HS-5 (cell line): Measurements from ENCODE around the gene SH3YL1.

Experiments
- DNase-seq: peaks from one replicate; pipeline ENCODE4 v3.0.0-alpha.2; 2012; ENCODE audit warnings: low read depth

Gene SH3YL1

GRCh38 chr2:213932-214693 is 49.7 kb downstream of the SH3YL1 start:
- no peak for DNase-seq

DNA sequence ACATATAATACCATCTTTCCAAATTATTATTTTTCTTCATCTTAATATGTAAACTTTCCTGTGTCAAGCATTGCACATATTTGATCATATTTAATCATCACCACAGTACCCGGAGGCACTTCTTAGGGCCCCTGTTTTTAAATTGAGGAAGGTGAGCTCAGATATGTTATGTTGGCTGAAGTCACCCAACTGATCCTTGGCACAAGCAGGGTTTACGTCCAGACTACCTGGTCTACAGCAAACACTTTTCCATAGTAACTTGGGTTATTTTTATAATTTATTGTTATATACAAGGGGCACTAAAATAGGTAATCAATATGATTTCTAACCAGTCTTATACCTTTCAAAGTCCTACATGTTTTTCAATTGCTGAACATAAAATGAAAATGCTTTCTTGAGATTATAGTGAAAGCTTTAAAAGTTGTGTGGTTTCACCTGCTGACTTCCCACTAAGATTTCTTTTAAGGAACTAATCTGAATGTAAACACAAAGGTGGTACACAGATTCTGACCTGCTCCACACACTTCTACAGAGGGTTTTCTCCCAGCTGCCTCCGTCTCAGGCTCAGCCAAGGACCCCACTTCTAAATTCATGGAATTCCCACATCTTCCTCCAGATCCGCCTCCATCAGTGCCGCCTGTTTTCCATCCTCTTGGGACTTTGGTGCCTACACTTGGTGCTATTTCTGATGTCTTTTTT is 52.2 kb downstream of the SH3YL1 start:
- no peak for DNase-seq

DNA sequence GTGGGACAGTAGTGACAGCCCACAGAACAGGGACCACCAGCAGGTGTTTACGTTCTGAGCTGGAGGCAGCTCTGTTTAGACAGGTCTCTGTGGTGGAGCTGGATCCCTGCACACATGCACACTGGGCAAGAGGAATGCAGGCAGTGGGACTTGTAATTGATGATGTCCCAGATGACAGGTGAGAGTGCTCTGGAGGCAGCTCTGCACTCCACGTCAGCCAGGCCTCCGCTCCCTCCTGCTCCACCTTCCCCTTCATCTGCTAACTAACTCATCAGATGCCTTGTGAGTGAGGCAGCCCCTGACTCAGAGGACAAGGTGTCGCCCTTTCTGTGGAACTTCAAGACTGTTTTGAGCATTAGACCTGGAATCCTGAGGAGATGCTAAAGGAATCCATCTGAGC is 53.2 kb downstream of the SH3YL1 start:
- DNase-seq: no peak

- no peak for DNase-seq
These were observed 54.4 kb downstream of the SH3YL1 start for GRCh38 chr2:209470-209869.

GRCh38 chr2:208335-208734 is 55.5 kb downstream of the SH3YL1 start:
- no peak for DNase-seq

DNA sequence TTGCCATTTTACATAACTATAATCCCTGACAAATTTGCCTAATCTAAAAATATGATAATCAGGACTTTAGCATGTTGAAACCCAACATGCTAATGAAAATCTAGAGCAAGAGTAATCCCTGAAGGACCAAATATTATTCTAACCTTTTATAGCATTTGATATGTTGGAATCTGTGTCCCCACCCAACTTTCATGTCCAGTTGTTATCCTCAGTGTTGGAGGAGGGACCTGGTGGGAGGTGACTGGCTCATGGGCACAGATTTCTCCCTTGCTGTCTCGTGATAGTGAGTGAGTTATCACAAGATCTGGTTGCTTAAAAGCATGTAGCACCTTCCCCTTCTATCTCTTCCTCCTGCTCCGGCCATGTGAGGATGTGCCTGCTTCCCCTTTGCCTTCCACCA is 59.8 kb downstream of the SH3YL1 start:
- no peak for DNase-seq

- DNase-seq: no peak
These were observed 60.4 kb downstream of the SH3YL1 start for GRCh38 chr2:203401-203800.

DNA sequence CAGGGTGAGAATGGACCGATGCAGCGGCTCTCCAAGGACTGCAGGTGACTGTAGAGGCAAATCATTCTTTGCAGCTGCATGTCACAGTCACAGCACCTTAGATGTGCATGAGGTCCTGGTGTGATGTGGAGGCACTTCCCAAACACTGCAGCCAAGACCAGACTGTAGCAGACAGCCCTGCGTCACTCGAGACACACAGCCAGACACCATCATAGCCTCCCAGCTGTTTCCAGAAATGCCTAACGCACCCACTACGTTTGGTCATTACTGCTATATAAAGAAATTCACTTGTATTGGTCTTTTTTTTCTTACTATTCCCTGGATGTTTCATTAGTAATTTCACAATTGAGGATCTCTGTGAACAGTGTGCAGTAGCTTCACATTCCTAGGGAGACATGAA is 60.9 kb downstream of the SH3YL1 start:
- no peak for DNase-seq

DNA sequence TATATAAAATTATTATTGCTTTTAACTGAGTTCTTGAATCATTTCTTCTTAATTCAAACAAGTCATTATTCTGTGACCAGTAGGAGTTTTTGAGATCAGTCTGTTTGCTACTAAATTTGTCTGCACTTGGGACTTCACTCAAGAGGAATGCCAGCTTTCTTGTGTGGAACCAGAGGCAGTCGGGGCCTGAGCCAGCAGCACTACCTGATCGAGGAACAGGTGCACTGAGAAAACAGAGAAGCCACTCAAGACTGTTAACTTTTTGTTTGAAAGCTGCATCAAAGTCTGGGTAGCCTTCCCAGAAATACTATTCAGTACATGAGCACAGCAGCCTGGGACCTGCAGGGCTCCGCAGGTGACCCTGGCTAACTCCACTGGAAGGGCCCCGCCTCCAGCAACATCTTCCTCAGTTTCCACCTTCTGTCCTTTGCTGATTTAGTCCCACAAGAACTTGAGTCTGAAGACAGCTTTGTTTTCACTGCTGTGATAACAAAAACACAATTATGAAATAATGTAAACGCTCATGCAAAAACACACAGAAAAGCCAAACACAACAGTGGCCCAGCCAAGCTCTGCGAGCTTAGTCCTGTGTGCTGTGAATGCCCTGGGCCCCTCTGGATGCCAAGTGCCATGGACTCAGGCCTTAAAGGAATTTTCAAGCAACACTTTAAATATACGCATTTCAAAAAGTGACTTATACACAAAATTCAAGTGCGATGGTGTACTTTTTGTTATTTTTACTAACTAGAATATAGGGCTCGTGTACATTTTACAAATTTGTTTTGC is 62.0 kb downstream of the SH3YL1 start:
- no peak for DNase-seq

GRCh38 chr2:199041-199966 is 64.5 kb downstream of the SH3YL1 start:
- DNase-seq: no peak

GRCh38 chr2:196406-196805 is 67.4 kb downstream of the SH3YL1 start:
- no peak for DNase-seq

- no peak for DNase-seq
These were observed 67.9 kb downstream of the SH3YL1 start for GRCh38 chr2:195932-196331.

GRCh38 chr2:193141-193671 is 70.6 kb downstream of the SH3YL1 start:
- no peak for DNase-seq

DNA sequence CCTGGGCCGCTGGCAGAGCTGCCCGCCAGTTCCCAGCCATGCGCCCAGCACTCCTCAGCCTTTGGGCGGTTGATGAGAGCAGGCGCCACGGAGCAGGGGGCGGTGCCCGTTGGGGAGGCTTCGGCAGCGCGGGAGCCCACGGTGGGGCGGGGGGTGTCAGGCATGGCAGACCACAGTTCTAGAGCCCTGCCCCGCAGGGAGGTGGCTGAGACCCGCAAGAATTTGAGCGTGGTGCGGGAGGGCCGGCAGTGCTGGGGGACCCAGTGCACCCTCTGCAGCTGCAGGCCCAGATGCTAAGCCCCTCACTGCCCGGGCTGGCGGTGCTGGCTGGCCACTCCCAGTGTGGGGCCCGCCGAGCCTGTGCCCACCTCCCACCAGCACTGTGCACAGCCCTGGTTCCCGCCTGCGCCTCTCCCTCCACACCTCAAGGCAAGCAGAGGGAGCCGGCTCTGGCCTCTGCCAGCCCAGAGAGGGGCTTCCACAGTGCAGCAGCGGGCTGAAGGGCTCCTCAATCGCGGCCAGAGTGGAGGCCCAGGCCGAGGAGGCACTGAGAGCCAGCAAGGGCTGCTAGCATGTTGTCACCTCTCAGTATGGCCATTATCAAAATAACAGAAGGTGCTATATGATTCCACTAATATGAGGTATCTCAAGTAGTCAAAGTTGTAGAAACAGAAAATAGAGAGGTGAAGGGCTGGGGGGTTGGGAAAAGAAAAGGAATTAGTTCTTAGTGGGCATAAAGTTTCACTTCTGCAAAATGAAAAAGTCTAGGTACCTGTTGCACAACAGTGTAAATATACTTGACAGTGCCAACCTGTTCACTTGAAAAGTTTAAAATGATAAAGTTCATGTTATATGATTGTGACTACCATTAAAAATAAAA is 72.3 kb downstream of the SH3YL1 start:
- DNase-seq: no peak

GRCh38 chr2:187825-188224 is 76.0 kb downstream of the SH3YL1 start:
- DNase-seq: no peak

GRCh38 chr2:185221-185620 is 78.6 kb downstream of the SH3YL1 start:
- DNase-seq: no peak

DNA sequence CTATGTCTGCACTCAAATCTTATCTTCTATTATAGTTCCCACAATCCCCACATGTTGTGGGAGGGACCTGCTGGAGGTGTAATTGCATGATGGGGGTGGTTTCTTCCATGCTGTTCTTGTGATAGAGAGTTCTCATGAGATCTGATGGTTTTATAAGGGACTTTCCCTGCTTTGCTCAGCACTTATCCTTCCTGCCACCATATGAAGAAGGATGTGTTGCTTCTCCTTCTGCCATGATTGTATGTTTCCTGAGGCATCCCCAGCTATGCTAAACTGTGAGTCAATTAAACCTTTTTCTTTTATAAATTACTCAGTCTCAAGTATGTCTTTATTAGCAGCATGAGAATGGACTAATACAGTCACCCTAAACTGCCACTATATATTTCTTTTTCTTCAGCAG is 79.1 kb downstream of the SH3YL1 start:
- no peak for DNase-seq

DNA sequence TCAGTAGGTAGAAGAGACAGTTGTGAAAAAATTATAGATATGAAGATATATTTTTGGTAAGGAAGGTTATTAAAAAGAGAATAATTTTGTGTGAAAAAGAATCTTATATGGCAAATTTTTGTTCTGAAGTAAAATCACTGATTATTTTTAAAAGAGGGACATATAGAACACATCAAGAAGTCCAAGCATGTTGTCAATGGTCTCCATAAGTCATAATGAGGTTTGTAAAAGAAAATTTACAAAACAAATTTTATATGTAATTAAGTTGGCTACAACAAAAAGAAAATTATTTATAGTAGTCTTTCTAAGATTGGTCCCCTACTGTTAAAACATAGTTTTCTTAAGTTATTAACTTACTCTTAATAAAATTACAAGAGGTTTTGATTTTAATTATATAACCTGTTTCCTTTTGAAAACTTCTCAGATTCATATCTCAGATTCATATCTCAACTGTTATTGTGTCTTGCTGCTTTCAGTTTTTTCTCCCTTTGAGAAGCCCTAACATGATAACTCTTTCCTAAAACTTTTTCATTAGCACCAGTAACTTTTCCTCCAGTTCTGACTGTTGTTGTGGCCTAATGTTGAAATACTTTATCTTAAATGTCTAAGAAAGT is 81.2 kb downstream of the SH3YL1 start:
- no peak for DNase-seq

DNA sequence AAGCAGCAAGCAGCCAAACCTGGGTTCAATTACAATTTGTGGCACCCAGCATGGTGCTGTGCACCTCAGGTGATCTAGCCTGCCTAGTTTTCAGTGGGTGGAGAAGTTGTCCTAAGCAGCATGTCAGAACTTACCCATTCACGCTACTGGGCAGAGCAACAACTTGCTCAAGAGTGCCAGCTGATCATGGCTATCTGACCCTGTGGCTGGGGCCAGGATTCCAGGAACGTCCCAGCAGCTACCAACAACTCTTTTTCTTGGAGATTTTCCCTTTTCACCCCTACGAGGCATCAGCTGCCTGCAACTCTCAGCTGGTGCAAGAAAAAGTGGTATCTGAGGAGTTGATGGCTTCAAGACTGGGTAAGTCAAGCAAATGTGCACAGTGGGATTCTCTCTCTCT is 83.5 kb downstream of the SH3YL1 start:
- DNase-seq: no peak

DNA sequence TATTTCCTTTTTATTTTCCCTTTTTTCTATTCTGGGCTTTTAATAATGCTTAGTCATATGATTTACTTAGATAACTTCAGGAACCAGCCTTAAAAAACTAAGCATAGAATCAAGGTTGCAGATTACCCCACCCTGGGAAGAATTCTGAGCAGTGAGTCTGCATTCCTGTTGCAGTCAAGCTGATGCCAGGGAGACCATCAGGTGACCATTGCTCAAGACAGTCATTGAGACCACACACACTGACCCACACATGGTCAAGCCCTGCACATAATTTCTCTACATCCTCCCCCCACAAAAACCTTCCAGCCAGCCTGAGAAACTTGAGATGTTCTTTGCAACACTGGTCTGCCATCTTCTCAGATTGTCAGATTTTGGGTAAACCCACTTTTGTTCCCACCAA is 83.9 kb downstream of the SH3YL1 start:
- DNase-seq: no peak
